B cell (primary cell): ENCODE data around the gene RNF126. TPM values are rescaled to one million over a fixed set of nuclear protein-coding genes. Genes with fewer than 3 reads are reported as not detected.

Experiments used
- ATAC-seq: fragments of 200-7000 bp; cut with Tn5 transposase; one replicate; pipeline ENCODE4 v1.10.0; 2021; ENCODE audit warnings: low read depth, mild to moderate bottlenecking, moderate number of reproducible peaks, moderate library complexity
- CTCF ChIA-PET: fragments of 350-600 bp; sonication (Branson Sonifier 250); formaldehyde crosslinking; loops from one replicate; lab custom pipeline; 2021; ENCODE audit warnings: antibody characterized with exemption, inconsistent platforms; lab: Charles Lee
- POLR2A ChIA-PET: fragments of 350-600 bp; sonication (Branson Sonifier 250); formaldehyde crosslinking; loops from one replicate; lab custom pipeline; 2021; ENCODE audit warnings: antibody characterized with exemption; lab: Charles Lee
- DNase-seq: peaks from one replicate; pipeline ENCODE4 v3.0.0; 2013
- H2AFZ ChIP-seq: 2 replicates; pipeline ENCODE4 v1.6.1; 2012; ENCODE audit warnings: mild to moderate bottlenecking, low read depth, low read length; ENCODE audit not compliant: insufficient read depth, poor library complexity, severe bottlenecking
- H3K27ac ChIP-seq, 2 donors: 1 replicate in 1 of 2; 2 replicates in 1 of 2; pipeline ENCODE4 v1.5.1; 2012 to 2013; ENCODE audit warnings: low read length in 2 of 2, mild to moderate bottlenecking in 2 of 2, moderate library complexity in 1 of 2
- H3K27me3 ChIP-seq, 4 experiments: fragments of 200-600 bp in 1 of 4; sonication (generic) in 1 of 4; replicated peaks in 1 of 4; 1 replicate in 2 of 4; 2 replicates in 2 of 4; pipeline versions ENCODE4 v1.6.1 to v1.7.0; 2013 to 2016; ENCODE audit warnings: low read length in 3 of 4, mild to moderate bottlenecking in 2 of 4, mixed read lengths in 1 of 4, moderate library complexity in 1 of 4; ENCODE audit not compliant: insufficient read depth in 4 of 4, control insufficient read depth in 3 of 4; ENCODE audit errors: control extremely low read depth in 1 of 4
- H3K36me3 ChIP-seq, 2 experiments: replicated peaks in 1 of 2; 1 replicate in 1 of 2; 2 replicates in 1 of 2; pipeline versions ENCODE4 v1.6.1 to v1.7.1; 2013; ENCODE audit warnings: low read length in 1 of 2; ENCODE audit not compliant: insufficient read depth in 2 of 2, control insufficient read depth in 1 of 2; ENCODE audit errors: control extremely low read depth in 1 of 2, extremely low read depth in 1 of 2
- H3K4me1 ChIP-seq, 2 donors: fragments of 200-600 bp in 1 of 2; sonication (generic) in 1 of 2; 1 replicate in 1 of 2; 2 replicates in 1 of 2; pipeline versions ENCODE4 v1.5.1 to v1.6.1; 2013 to 2017; ENCODE audit warnings: low read length in 2 of 2; ENCODE audit not compliant: control insufficient read depth in 2 of 2, insufficient read depth in 2 of 2
- H3K4me2 ChIP-seq: replicated peaks from 2 replicates; pipeline ENCODE3; 2012; ENCODE audit warnings: mild to moderate bottlenecking, low read depth, low read length; ENCODE audit not compliant: poor library complexity, severe bottlenecking
- H3K4me3 ChIP-seq, 5 experiments: fragments of 200-600 bp in 1 of 5; sonication (generic) in 1 of 5; 1 replicate in 3 of 5; 2 replicates in 2 of 5; pipeline versions ENCODE4 v1.5.1 to v1.7.0; 2011 to 2016; ENCODE audit warnings: low read length in 4 of 5, mild to moderate bottlenecking in 4 of 5, low read depth in 2 of 5, control low read depth in 1 of 5, moderate library complexity in 1 of 5; ENCODE audit not compliant: insufficient read depth in 1 of 5; ENCODE audit errors: control extremely low read depth in 1 of 5, extremely low read depth in 1 of 5
- H3K79me2 ChIP-seq: fragments of 200-600 bp; sonication (generic); one replicate; pipeline ENCODE4 v1.6.0; 2016; ENCODE audit warnings: low read length; ENCODE audit not compliant: control insufficient read depth, insufficient read depth
- H3K9ac ChIP-seq: fragments of 200-600 bp; sonication (generic); 2 replicates; pipeline ENCODE4 v1.6.1; 2017; ENCODE audit warnings: mild to moderate bottlenecking, low read length, moderate library complexity
- H3K9me3 ChIP-seq, 3 donors: one replicate each; pipeline versions ENCODE4 v1.6.1 to v1.7.1; 2013; ENCODE audit warnings: low read length in 2 of 3; ENCODE audit not compliant: control insufficient read depth in 2 of 3, insufficient read depth in 1 of 3; ENCODE audit errors: control extremely low read depth in 1 of 3
- H4K20me1 ChIP-seq: 2 replicates; pipeline ENCODE4 v1.6.0; 2012; ENCODE audit warnings: mild to moderate bottlenecking, low read length; ENCODE audit not compliant: insufficient read depth, control insufficient read depth, poor library complexity, severe bottlenecking
- H3K27ac Mint-ChIP-seq: one replicate; pipeline ENCODE4 v1.8.0; 2021; ENCODE audit warnings: mixed read lengths
- H3K27me3 Mint-ChIP-seq: one replicate; pipeline ENCODE4 v1.8.0; 2021; ENCODE audit warnings: mixed read lengths
- H3K4me1 Mint-ChIP-seq: one replicate; pipeline ENCODE4 v1.8.0; 2021; ENCODE audit warnings: mixed read lengths
- H3K4me3 Mint-ChIP-seq: one replicate; pipeline ENCODE4 v1.8.0; 2021; ENCODE audit warnings: mixed read lengths
- H3K9me3 Mint-ChIP-seq: one replicate; pipeline ENCODE4 v1.8.0; 2022; ENCODE audit warnings: mixed read lengths; ENCODE audit not compliant: insufficient read depth
- CTCF ChIP-seq: fragments of 200-600 bp; IDR thresholded peaks from one replicate; pipeline ENCODE4 v1.8.0; 2022; ENCODE audit warnings: antibody characterized with exemption, mild to moderate bottlenecking
- EZH2 ChIP-seq: IDR thresholded peaks from 2 replicates; pipeline ENCODE4 v1.6.1; 2012; ENCODE audit warnings: borderline replicate concordance, low read depth, mild to moderate bottlenecking, moderate library complexity, low read length; ENCODE audit not compliant: insufficient read depth, poor library complexity, severe bottlenecking
- WGBS: methylation state at CpG from one replicate; pipeline ENCODE4 v1.1.5; 2013; ENCODE audit warnings: missing lambda C conversion rate; ENCODE audit not compliant: insufficient coverage; 5-methylcytosine and 5-hydroxymethylcytosine counted together
- intact Hi-C: fragments of 100-400 bp; cut with micrococcal nuclease; formaldehyde crosslinking; loops from one replicate; pipeline ENCODE4 v1.10.0; 2022
- polyA plus RNA-seq: library from polyadenylated mRNA; depleted of rRNA; stranded (reverse); fragments of >200 nt; gene quantifications from 2 replicates; pipeline ENCODE4 v1.2.3, GENCODE V29; 2012
- total RNA-seq, 2 donors: library from RNA; stranded (reverse); fragments of 120-200 nt in 1 of 2; gene quantifications; 1 replicate in 1 of 2; 2 replicates in 1 of 2; pipeline versions ENCODE4 v1.2.3 to v1.2.4, GENCODE V29; 2013 to 2022

RNF126 gene
- total and polyA plus RNA-seq, 2 donors (not counting 1 experiment from before 2014, with no cell fraction given): 74.3 to 118 TPM

GRCh38 chr19:650121-650520 is 12.9 kb downstream of the RNF126 start:
- intact Hi-C loops: no loop called here
- no peak overlapping the region for H3K27ac Mint-ChIP-seq

More at GRCh38 chr19:650121-650520, 12.9 kb downstream of the RNF126 start:
- H3K9me3 Mint-ChIP-seq: no peaks in the 10 kb centered on the region
- peaks cover 0 to 56% of the 10 kb centered on the region in 2 experiments for H3K36me3 ChIP-seq
- H3K79me2 ChIP-seq: peaks cover 51% of the 10 kb centered on the region
- TF ChIP-seq CTCF (no peak), EZH2 (no peak)
- H3K27ac ChIP-seq: no peak overlapping the region
- CTCF ChIA-PET: no interaction called here
- no peak overlapping the region for H3K9ac ChIP-seq
- ATAC-seq (no peak), DNase-seq (no peak)
- H3K27me3 Mint-ChIP-seq: no peaks in the 10 kb centered on the region
- H3K4me1 Mint-ChIP-seq: peaks cover 12% of the 10 kb centered on the region
- H3K9me3 ChIP-seq: no peaks in the 10 kb centered on the region
- H2AFZ ChIP-seq: no peak overlapping the region
- no peaks in the 10 kb centered on the region for H3K27me3 ChIP-seq
- no peak overlapping the region for H3K4me3 ChIP-seq
- POLR2A ChIA-PET: interaction anchor here (0.8 kb wide), 1 partner anchor 9 kb away, joined by 3 read pairs; no protein-coding TSS in a partner anchor
- no peak overlapping the region for H3K4me3 Mint-ChIP-seq
- H3K4me2 ChIP-seq: no peak overlapping the region
- no peaks in the 10 kb centered on the region for H3K4me1 ChIP-seq
- WGBS: 97% methylated on average over 8 of the region's 11 CpGs
- peaks cover 94% of the 10 kb centered on the region for H4K20me1 ChIP-seq
